ENCODE measurements around the gene WDR64.
"Not testable (repeated sequence)": the region's sequence is repeated elsewhere in the genome, so short reads cannot be mapped to it uniquely, and the experiment has no call there.

The WDR64 gene

DNA sequence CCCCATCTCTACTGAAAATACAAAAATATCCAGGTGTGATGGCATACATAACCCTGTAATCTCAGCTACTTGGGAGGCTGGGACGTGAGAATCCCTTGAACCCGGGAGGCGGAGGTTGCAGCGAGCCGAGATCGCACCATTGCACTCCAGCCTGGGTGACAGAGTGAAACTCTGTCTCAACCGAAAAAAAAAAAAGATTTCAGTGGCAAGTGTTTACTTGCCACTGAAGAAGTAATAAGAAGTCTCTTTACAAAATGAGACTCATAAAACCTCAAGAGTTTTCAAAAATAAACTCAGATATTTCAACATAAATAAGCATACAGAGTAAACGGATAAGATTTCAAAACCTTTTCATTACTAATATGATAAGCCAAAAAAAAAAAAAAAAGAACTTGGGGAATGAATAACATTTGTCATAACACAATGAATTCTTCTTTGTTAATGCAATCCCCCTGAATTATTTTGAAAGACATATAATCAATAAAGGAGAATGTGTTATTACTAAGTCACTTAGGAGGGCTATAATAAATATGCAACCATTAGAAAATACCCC is 161.8 kb downstream of the WDR64 start:
- no peak for DNase-seq

DNA sequence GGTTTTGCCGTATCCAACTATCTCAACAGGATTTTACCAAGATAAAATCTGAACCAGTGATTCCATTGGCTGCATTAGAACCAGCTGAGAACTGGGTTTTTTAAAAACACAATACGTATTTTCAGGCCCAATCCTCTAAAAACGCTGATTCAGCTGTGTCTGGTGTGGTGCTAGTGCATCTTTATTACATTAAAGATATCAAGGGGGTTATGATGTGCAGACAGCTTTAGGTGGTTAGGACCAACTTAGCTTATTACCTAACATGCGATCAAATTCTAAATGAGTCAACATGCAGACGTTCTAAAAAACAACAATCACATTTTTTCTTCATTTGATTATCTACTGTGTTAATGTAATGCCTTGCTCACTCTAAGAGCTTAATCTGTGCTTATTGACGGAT is 163.9 kb downstream of the WDR64 start:
- DNase-seq: no peak

DNA sequence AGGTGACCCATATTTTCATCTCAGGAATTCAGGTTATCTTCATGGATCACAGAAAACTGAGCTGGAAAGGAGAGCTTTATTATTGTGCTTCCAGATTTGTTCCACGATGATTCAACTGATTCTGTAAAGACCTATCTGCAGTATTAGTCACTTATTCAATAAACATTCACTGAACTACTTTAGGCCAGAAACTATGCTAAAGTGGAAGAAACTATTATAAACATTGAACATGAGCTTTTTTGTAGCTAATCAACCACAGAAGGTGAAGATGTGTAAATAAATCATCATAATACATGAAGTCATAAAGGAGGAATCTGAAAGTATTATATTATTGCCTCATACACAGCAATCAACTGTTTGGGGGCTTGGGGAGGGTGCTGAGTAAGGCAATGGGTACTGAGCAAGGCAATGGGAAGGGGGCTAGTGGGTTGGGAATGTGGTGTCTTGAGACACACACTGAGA is 165.3 kb downstream of the WDR64 start:
- DNase-seq: no peak

DNA sequence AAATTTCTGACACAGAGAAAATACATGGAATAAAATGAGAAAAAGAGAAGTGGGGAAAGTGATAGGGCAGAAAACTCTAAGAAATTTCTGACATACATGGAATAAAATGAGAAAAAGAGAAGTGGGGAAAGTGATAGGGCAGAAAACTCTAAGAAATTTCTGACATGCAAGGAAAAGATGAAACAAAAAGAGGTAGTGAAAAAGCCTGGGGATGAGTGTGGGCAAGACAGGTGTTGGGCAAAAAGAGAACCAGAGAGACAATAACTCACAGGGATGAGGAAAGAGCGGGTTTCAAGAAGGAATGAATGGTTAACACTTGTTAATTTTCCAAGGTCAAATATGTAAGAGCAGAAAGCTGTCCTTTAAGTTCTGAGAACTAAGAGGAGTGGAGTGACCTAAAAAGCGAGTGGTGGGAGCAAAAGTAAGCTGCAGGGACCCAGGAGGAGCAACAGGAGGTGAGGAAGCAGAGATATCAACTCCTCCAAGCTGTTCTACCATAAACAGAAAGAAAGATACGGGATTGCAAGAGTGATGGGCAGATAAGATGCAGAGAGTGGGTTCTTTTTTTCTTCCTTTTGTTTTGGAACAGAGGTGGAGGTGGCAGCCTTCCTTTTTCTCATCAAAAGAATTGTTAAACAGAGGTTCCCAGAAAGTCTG is 166.0 kb downstream of the WDR64 start:
- DNase-seq: no peak

DNA sequence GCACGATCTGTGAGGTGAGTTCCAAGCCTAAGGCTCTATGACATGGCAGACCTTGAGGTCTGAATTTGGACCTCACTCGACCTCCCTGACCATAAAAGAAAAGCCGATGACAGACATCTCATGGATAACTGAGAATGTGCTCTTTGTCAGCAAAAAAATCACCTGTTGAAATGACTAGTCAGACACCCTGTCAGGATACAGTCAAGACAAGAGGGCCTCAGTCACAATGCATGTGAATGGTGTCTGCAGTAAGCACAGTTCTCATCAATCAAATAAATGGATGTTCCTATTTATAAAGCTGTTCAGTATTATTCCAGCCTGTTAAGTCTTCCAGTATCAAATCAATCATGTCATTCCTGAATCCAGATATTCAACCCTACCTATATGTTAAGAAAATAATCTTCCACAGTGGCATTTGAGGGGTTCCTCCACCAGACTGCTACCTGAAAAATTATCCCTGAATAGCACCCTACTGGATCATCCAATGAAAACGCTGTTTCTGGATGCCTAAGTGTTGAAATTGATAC is 167.3 kb downstream of the WDR64 start:
- no peak for DNase-seq

DNA sequence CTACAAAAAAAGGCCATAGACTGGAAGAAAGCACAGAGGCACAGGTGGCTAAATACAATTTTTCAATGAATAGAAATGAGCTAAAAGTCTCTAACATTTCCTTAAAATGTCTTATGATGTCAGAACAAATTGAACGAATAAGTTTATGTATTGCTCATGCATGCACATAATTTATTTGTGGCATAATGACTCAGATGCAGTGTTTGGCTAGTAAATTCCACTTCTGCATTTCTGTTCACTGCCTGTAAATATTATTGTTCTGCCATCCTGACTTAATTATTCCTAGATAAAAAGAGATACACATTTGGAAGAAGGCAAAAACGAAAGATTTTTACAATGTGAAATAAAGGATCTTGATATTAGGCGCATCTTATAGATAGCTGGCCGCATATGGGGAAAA is 169.3 kb downstream of the WDR64 start:
- no peak for DNase-seq

DNA sequence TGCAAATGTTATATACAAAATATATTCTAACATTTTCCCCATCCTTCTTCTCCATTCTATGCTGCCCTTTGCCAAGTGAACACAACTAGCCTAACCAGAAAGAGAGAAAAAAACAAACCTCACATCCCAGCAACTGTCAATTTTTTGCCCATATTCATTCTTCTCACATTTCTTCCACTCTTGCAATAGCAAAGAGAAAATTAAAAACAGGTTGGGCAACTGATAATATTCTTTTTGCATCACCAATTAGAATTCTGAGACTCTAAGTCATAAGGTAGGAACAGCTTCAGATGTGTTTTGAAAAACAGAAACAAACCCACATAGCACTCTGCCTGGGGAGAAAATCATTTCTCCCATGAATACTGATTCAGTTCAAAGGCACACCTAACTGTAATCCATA is 170.8 kb downstream of the WDR64 start:
- DNase-seq: no peak

DNA sequence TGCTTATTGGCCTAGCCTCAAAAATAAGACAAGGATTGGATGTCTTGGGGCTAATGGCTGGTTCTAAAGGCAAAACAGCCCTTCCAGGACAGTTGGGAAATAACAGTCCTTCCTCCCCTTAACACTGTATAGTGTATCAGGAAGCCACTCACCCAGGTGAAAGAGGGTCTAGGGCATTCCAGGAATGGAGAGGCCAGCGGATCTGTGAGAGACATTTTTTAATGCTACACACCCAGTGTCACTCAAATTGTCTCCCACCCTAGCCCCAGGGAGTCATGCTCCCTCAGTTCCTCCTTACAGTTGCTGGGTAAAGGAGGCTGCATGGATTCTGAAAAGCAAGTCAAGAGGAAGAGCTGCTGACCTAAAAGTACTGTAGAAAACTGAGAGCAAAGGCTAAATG is 171.8 kb downstream of the WDR64 start:
- no peak for DNase-seq

DNA sequence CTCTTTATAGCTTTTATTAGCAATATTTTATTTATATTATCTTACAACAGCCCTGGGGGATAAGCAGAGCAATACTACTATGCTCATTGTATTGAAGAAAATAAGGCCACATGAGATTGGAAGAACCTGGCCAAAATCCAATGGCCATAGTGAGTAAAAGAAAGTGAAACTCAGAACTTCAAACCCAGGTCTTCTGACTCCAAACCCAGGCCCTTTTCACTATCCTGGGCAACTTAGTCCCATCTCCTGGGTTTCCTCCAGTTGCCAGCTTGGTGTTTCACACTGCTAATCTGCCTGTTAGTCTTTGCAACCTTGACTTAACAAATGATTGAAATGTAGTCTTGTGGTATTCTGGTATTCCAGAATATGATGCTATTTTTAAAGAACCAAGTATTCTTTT is 173.5 kb downstream of the WDR64 start:
- no peak for DNase-seq

DNA sequence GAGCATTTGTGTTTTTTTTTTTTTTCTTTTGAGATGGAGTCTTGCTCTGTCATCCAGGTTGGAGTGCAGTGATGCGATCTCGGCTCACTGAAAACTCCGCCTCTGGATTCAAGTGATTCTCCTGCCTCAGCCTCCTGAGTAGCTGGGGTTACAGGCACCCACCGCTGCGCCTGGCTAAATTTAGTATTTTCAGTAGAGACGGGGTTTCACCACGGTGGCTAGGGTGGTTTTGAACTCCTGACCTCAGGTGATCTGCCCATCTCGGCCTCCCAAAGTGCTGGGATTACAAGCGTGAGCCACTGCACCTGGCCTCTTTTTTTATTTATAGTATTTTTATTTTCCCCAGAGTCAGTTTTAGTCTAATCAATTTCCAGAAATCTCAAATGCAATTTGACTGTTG is 174.5 kb downstream of the WDR64 start:
- not testable (repeated sequence) for DNase-seq

DNA sequence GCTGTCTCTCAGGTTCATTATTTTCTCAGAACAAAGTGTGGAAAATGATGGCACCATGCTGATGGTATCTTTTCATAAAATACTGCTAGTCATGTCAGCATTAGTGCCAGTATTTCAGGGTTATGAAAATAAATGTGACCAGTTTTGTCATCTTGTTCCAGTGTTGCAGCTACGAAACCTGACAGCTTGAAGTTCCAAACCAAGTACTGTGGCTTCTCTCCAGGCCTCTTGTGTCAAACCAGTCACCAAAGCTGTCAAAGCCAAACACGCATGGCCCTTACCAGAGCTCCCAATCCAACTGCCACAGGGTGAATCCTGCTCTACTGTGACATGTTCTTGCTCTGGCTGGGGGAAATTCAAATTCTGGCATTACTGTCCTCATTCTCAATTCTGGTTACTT is 175.2 kb downstream of the WDR64 start:
- DNase-seq: no peak

DNA sequence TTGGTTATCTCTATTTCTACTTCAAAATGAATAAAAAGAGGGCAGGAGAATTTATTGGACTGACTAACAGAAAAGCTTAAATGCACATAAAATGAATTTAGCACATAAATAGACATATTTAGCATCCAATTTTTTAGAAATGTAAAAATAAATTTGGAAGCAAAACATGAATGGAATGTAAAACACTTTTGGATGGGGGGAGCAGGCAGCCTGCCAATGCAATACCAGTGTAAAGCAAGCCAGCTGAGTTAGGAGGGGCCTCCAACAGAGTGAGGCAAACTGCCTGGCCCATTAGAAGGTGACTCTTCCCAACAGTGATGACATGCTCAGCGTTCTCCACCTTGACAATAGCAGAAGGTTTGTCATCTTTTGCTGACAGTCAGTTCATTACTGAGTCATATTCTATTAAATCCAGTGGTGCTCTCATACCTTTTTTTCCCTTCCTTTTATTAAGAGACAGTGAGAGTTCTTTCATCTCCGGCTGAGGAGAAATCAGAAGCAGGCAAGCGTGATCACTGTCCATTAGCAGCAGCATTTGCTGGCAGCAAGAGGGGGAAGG is 176.5 kb downstream of the WDR64 start:
- no peak for DNase-seq

DNA sequence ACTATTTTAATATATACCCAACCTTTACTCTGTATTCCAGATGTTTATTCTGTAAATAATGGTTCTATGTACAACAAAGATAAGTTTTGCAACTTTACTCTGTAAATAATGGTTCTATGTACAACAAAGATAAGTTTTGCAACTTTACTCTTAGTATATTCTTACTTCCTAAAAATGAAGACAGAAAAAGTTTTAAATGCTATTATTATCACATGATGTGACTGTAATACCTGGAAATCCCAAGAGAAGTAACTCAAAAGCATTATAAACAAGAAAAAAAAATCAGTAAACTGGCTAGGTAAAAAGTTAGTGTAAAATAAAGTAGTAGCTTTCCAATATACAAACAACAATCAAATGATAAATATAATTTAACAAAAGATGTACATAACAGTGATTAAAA is 177.4 kb downstream of the WDR64 start:
- DNase-seq: no peak

DNA sequence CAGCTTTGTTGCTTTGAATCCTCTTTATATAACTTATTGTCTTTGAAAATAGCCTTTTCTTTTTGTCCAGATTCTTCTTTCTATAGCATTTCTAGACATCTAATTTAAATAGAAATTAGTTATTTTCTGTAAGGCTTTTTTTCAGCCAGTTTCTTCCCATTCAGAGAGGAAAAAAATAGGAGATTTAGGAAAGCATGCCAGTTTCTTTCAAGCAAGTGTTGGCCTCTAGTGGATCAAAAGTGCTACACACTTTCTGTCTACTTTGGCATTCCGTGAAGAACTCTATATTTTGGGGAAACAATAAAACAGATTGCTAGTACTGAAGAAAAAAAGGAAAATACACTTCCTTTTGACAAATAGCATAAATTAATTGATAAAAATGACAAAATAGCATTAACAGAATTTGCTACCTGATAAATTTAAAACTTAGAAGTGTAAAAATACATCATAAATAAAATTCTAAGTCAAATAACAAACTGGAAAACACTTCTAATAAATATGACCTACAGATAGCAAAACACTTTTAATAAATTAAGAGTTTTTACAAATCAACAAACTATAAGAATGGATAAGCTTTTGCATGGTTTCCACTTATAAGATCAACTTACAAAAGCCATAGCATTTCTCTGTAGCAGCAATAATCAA is 182.8 kb downstream of the WDR64 start:
- DNase-seq: no peak

DNA sequence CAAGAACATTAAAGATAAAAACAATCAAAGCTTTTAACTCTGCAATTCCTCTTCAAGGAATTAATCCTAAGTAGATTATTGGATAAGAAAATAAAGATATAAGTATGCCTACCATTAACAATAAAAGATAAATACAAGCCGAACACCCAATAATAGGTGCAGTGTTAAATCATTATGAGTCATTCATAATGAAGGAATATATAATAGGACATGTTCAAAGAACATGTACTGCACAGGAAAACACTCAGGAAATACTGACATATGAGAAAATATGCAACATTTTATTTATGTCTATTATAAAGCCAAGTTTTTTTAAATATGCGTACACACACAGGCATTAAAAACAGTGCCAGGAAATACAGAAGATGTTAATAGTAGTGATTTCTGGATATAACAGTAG is 184.9 kb downstream of the WDR64 start:
- no peak for DNase-seq

DNA sequence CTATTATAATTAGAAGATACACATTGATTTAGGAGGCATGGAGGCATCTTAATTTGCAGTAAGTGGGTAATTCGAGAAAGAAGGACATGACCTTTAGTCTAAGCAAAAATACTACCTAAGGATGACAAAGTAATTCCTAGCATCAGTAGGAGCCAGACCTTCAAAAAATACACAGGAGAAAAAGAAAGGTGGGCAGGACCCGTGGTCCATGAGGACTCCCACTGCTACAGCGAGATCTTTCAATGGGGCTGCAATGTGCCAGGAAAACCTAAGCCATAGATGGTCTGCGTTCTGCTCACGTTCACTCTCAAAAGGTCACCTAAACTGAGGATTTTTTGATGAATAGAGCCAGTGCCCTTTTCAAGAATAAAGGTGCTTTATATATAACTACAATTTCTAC is 185.3 kb downstream of the WDR64 start:
- no peak for DNase-seq

DNA sequence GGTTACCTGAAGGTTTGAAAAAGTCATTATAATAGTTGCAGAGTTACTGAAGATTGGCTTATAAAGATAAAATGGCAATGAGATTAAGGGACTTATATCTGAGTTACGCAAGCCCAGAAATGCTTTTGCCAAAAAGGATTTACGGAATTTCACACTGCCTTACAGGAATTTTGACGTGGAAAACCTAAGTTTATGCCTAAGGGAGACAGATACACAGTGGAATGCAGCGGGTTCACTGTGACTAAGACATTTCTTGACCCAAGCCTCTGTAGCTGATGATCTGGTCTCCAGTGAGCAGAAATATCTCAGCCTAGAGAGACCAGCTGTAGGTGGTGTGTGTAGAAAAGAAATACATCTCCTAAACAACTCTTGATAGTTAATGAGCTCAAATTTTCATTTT is 185.8 kb downstream of the WDR64 start:
- no peak for DNase-seq

DNA sequence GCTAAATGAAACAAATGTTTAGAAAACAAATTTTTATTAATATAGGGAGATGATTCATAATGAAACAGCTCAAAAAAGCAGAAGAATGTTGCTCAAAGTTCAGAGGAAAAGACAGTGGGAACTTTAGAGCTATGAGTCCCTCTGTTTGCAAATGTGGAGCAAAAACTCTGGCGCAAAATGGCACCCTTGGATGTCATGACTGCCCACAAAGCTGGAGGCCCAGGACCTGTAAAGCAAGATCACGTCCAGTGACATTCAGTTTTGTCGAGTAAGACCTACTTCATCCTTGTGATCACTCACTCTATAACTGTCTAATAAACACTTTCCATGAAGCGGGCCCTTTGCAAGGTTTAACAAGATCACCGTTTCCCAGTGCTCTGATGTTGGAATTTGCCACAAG is 186.8 kb downstream of the WDR64 start:
- no peak for DNase-seq

DNA sequence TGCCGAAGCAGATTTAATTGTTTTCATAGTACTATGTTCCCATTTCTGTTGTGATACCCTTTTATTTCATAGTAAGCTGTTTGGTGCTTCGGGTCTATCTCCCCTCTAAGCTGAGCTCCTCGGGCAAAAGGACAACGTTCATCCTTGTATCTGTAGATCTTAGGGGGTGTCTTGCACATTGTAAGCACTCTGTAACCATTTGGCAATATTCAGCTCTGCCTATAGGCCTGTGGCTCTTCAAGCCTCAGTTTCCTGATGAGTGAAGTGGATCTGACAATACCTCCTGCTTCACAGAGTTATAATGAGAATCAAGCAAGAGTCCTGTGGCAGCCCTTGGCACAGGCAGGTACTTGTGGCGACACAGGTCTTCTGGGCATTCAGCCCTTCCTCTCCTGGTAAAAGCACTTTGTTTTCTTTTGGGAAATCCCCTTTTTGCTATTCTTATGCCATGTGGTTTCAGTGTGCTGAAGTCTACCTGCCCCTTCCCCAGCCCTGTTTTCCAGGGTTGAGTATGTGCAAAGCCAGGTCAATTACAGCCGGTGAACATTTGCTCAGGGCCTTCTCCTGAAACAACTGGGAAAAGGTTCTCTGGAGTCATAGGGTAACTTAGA is 187.4 kb downstream of the WDR64 start:
- no peak for DNase-seq

DNA sequence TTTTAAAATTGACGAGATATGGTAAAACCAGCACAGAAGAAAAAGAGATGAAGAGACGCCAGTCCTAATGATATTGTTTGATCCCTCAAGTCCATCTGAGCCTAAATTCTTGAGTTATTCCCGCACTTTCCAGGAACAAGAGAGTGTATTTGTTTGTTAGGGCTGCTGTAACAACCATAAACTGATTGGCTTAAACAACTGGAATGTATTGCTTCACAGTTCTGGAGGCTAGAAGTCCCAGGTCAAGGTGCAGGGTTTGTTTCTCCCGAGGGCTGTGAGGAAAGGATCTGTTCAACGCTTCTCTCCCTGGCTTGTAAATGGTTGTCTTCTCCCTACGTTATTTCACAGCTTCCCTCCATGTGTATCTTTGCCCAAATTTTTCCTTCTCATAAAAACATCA is 188.1 kb downstream of the WDR64 start:
- DNase-seq: no peak

DNA sequence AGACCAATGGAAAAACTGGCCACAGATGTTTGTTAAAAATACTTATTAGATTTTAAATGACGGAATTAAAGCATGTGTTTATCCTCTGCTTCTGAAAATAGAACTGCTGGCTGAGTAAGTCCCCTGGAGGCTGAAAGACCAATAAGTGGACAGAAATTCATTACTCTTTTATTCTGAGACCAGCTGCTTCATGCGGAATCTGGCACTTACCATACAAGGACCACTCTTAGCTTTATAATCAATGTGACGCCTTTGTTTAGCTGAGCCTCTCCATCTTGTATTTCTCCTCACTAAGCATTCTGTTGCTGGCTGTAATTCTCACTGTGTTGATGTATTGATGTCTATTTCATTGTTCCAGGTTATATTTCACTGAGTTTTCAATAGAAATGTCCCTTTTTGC is 189.6 kb downstream of the WDR64 start:
- DNase-seq: no peak

DNA sequence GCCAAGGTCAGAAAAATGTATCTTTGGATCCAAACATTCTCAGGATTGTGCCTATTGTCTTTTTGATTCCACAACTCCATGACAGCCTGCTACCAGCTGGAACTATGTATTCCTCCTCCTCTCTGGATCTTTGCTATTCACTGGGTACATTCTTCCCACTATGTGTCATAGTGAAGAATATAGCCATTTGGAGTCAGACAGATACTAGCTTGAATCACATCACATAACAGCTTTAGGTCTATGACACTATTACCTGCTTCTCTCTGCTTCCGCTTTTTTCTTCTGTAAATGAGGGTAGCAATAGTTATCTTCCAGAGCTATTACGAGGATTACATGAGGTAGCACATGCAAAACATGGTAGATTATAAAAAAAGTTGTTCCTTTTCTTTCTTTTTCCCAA is 190.5 kb downstream of the WDR64 start:
- no peak for DNase-seq

DNA sequence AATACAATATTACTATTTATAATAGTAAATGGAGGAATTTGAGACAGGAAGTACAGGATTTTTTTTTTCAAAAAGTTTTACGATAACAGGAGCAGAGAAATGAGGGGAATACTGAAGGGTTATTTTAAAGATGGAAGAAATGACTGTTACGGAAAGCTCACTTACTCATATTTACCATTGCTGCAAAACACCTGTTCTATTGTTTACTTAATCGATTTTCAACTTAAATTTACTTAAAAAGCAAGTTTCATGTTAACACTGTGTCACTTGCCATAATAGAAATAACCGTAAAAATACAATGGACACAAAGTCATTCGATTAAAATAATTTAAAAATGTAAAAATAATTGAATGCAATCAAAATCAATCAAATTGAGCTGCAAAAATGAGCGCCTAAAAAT is 192.5 kb downstream of the WDR64 start:
- DNase-seq: no peak

DNA sequence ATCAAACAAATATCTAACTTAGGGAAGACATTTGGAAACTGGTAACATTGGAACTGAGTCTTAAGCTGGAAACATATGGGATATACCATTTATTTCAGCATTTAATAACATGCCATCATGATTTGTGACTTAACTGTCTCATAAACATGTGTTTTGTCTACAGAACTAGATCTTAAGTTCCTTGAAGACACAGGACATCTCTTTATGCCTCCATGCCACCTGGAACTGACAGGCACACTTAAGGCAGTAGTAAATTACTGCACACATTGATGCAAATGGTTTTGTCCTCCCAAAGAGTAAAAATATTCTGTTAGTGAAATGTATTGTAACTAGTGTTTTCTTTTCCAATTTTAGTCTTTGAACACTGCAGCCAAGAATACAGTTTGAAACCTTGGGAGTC is 194.3 kb downstream of the WDR64 start:
- no peak for DNase-seq

Measured in activated CD4-positive, alpha-beta T cell treated with anti-CD3 and anti-CD28 coated beads, Interleukin-2, amount 50 U/mL, for 48 hours (primary cell).